GM12878 (cell line): ENCODE measurements around the gene PLEKHN1.
"Not testable (repeated sequence)": the region's sequence is repeated elsewhere in the genome, so short reads cannot be mapped to it uniquely, and the experiment has no call there.

ENCODE experiments used
- CTCF ChIP-seq, 3 experiments: IDR thresholded peaks in 2 of 3; conservative IDR thresholded peaks in 1 of 3; 2 replicates each; pipeline ENCODE4 v1.5.1; 2011; ENCODE audit warnings: low read depth in 3 of 3, low read length in 3 of 3, mild to moderate bottlenecking in 3 of 3, control low read depth in 2 of 3, moderate library complexity in 2 of 3, inconsistent platforms in 1 of 3, mixed read lengths in 1 of 3; ENCODE audit not compliant: control insufficient read depth in 2 of 3, insufficient read depth in 1 of 3; ENCODE audit errors: extremely low read depth in 1 of 3
- FOXK2 ChIP-seq: fragments of 450-650 bp; IDR thresholded peaks from 2 replicates; pipeline ENCODE4 v1.6.1; 2017; ENCODE audit warnings: mild to moderate bottlenecking, moderate library complexity
- ZNF274 ChIP-seq: IDR thresholded peaks from one replicate; pipeline ENCODE4 v1.8.0; 2011; ENCODE audit not compliant: insufficient read length, insufficient read depth

GRCh38 chr1:991275-991674, 25.0 kb downstream of the PLEKHN1 start:
- TF ChIP-seq ZNF274; FOXK2; CTCF (IDR thresholded peaks at IDR 0.05 in 2 of 3, conservative IDR thresholded peaks at IDR 0.05 in 1 of 3; ENCODE audit: control insufficient read depth in 2 of 3, extremely low read depth in 1 of 3, insufficient read depth in 1 of 3, low read depth in 3 of 3, low read length in 3 of 3): not testable (repeated sequence)
